Mesendoderm (in vitro differentiated cells): ENCODE measurements around the gene TGFBR2.

Source experiments
- DNase-seq: peaks from one replicate; pipeline ENCODE4 v3.0.0; 2013
- H2AK5ac ChIP-seq: 2 replicates; pipeline ENCODE4 v1.6.1; 2013; ENCODE audit warnings: low read length, inconsistent platforms
- H2BK120ac ChIP-seq: 2 replicates; pipeline ENCODE4 v1.6.1; 2013; ENCODE audit warnings: low read depth, mild to moderate bottlenecking, low read length, moderate library complexity, mixed read lengths
- H2BK15ac ChIP-seq: replicated peaks from 2 replicates; pipeline ENCODE4 v1.6.1; 2013; ENCODE audit warnings: low read depth, mild to moderate bottlenecking, moderate library complexity
- H2BK5ac ChIP-seq: 2 replicates; pipeline ENCODE4 v1.6.1; 2013; ENCODE audit warnings: low read length, inconsistent platforms
- H3K18ac ChIP-seq: 2 replicates; pipeline ENCODE4 v1.6.1; 2013; ENCODE audit warnings: mild to moderate bottlenecking, low read length, mixed read lengths
- H3K23ac ChIP-seq: one replicate; pipeline ENCODE4 v1.6.1; 2013; ENCODE audit warnings: low read length
- H3K27ac ChIP-seq: 2 replicates; pipeline ENCODE4 v1.5.1; 2013; ENCODE audit warnings: low read depth, mild to moderate bottlenecking, inconsistent platforms, low read length, moderate library complexity
- H3K27me3 ChIP-seq: 2 replicates; pipeline ENCODE4 v1.6.1; 2013; ENCODE audit warnings: low read length, control low read depth, mild to moderate bottlenecking, inconsistent platforms; ENCODE audit not compliant: insufficient read depth, poor library complexity
- H3K36me3 ChIP-seq: 2 replicates; pipeline ENCODE4 v1.6.1; 2013; ENCODE audit warnings: low read length, inconsistent platforms; ENCODE audit not compliant: control insufficient read depth, insufficient read depth
- H3K4ac ChIP-seq: one replicate; pipeline ENCODE4 v1.6.1; 2013; ENCODE audit warnings: low read depth, mild to moderate bottlenecking, low read length, moderate library complexity
- H3K4me1 ChIP-seq: 2 replicates; pipeline ENCODE4 v1.6.1; 2013; ENCODE audit warnings: low read depth, low read length, inconsistent platforms; ENCODE audit not compliant: control insufficient read depth
- H3K4me2 ChIP-seq: 2 replicates; pipeline ENCODE4 v1.6.1; 2013; ENCODE audit warnings: low read length
- H3K4me3 ChIP-seq: 2 replicates; pipeline ENCODE4 v1.5.1; 2013; ENCODE audit warnings: mild to moderate bottlenecking, low read length
- H3K56ac ChIP-seq: one replicate; pipeline ENCODE4 v1.6.1; 2013; ENCODE audit warnings: low read length
- H3K79me1 ChIP-seq: 2 replicates; pipeline ENCODE4 v1.6.1; 2013; ENCODE audit warnings: low read length, inconsistent platforms
- H3K79me2 ChIP-seq: 2 replicates; pipeline ENCODE4 v1.6.1; 2013; ENCODE audit warnings: mild to moderate bottlenecking, low read length; ENCODE audit not compliant: control insufficient read depth, insufficient read depth
- H3K9ac ChIP-seq: 2 replicates; pipeline ENCODE4 v1.6.1; 2013; ENCODE audit warnings: low read length, inconsistent platforms
- H4K5ac ChIP-seq: one replicate; pipeline ENCODE4 v1.6.1; 2013; ENCODE audit warnings: low read length
- H4K8ac ChIP-seq: one replicate; pipeline ENCODE4 v1.6.1; 2013; ENCODE audit warnings: low read depth, mild to moderate bottlenecking, control low read depth, low read length, moderate library complexity
- WGBS: extraction: QIAGEN DNeasy Blood & Tissue Kit; methylation state at CpG from one replicate; pipeline ENCODE4 v1.1.7; 2013; ENCODE audit warnings: low lambda C conversion rate, missing lambda C conversion rate; ENCODE audit not compliant: insufficient coverage; ENCODE audit errors: extremely low coverage; 5-methylcytosine and 5-hydroxymethylcytosine counted together

TGFBR2 gene

GRCh38 chr3:30672287-30672735, 65.9 kb downstream of the TGFBR2 start:
- no peak overlapping the region for H2BK5ac ChIP-seq
- no peaks in the 10 kb centered on the region for H3K27me3 ChIP-seq
- no peak overlapping the region for H4K5ac ChIP-seq
- no peak overlapping the region for H2BK15ac ChIP-seq
- no peak for DNase-seq
- H3K36me3 ChIP-seq, result peaks cover 11% of the 10 kb centered on the region
- no peak overlapping the region for H3K4me3 ChIP-seq
- H3K9ac ChIP-seq, result no peak overlapping the region
- peaks cover 3% of the 10 kb centered on the region for H3K4me1 ChIP-seq
- no peaks in the 10 kb centered on the region for H3K79me2 ChIP-seq
- no peak overlapping the region for H3K56ac ChIP-seq
- H3K27ac ChIP-seq, result no peak overlapping the region
- no peak overlapping the region for H3K18ac ChIP-seq
- H3K4me2 ChIP-seq, result no peak overlapping the region
- no peak overlapping the region for H3K4ac ChIP-seq
- H4K8ac ChIP-seq, result no peak overlapping the region
- no peak overlapping the region for H2BK120ac ChIP-seq
- no peaks in the 10 kb centered on the region for H3K79me1 ChIP-seq
- no peak overlapping the region for H2AK5ac ChIP-seq
- no peak overlapping the region for H3K23ac ChIP-seq
- WGBS, result no CpG with 5 or more reads among the region's 4 CpGs

- H3K18ac ChIP-seq, result no peak overlapping the region
- no peak for DNase-seq
- no peak overlapping the region for H3K56ac ChIP-seq
- no peak overlapping the region for H4K8ac ChIP-seq
- no peak overlapping the region for H2BK15ac ChIP-seq
- WGBS, result no CpG with 5 or more reads among the region's 4 CpGs
- no peak overlapping the region for H3K27ac ChIP-seq
- no peak overlapping the region for H2AK5ac ChIP-seq
- H3K79me1 ChIP-seq, result no peaks in the 10 kb centered on the region
- peaks cover 11% of the 10 kb centered on the region for H3K36me3 ChIP-seq
- H3K4me3 ChIP-seq, result no peak overlapping the region
- no peak overlapping the region for H3K4me2 ChIP-seq
- no peaks in the 10 kb centered on the region for H3K27me3 ChIP-seq
- H2BK120ac ChIP-seq, result no peak overlapping the region
- H2BK5ac ChIP-seq, result no peak overlapping the region
- no peak overlapping the region for H4K5ac ChIP-seq
- H3K4ac ChIP-seq, result no peak overlapping the region
- H3K79me2 ChIP-seq, result no peaks in the 10 kb centered on the region
- peaks cover 3% of the 10 kb centered on the region for H3K4me1 ChIP-seq
- H3K23ac ChIP-seq, result no peak overlapping the region
- no peak overlapping the region for H3K9ac ChIP-seq
Measured at GRCh38 chr3:30672959-30673358, 66.6 kb downstream of the TGFBR2 start.

- Histone ChIP-seq H2BK15ac (no peak overlapping the region), H3K36me3 (peaks cover 11% of the 10 kb centered on the region), H3K4me1 (no peaks in the 10 kb centered on the region), H3K4me2 (no peak overlapping the region), H3K18ac (no peak overlapping the region), H2BK5ac (no peak overlapping the region), H3K9ac (no peak overlapping the region), H4K5ac (no peak overlapping the region), H3K79me2 (no peaks in the 10 kb centered on the region), H2BK120ac (no peak overlapping the region), H3K56ac (no peak overlapping the region), H3K27me3 (no peaks in the 10 kb centered on the region), H3K27ac (no peak overlapping the region), H3K23ac (no peak overlapping the region), H3K4me3 (no peak overlapping the region), H4K8ac (no peak overlapping the region), H3K79me1 (no peaks in the 10 kb centered on the region), H2AK5ac (no peak overlapping the region), H3K4ac (no peak overlapping the region)
- no peak for DNase-seq
- no CpG with 5 or more reads among the region's 6 CpGs for WGBS
Measured at GRCh38 chr3:30673425-30674341, 67.3 kb downstream of the TGFBR2 start.

- Histone ChIP-seq H3K23ac (no peak overlapping the region), H3K4ac (no peak overlapping the region), H4K5ac (no peak overlapping the region), H3K18ac (no peak overlapping the region), H2BK5ac (no peak overlapping the region), H3K79me1 (no peaks in the 10 kb centered on the region), H3K4me1 (peaks cover 5% of the 10 kb centered on the region), H3K27me3 (no peaks in the 10 kb centered on the region), H2AK5ac (no peak overlapping the region), H3K36me3 (peaks cover 11% of the 10 kb centered on the region), H3K79me2 (no peaks in the 10 kb centered on the region), H2BK15ac (no peak overlapping the region), H2BK120ac (no peak overlapping the region), H3K4me2 (no peak overlapping the region), H3K56ac (no peak overlapping the region), H3K4me3 (no peak overlapping the region), H3K9ac (no peak overlapping the region), H4K8ac (no peak overlapping the region), H3K27ac (no peak overlapping the region)
- DNase-seq, result no peak
- no CpG with 5 or more reads among the region's 2 CpGs for WGBS
Measured at GRCh38 chr3:30675006-30675405, 68.6 kb downstream of the TGFBR2 start.

- H3K9ac ChIP-seq, result no peak overlapping the region
- no CpG with 5 or more reads among the region's 5 CpGs for WGBS
- no peak overlapping the region for H3K4ac ChIP-seq
- H3K4me3 ChIP-seq, result no peak overlapping the region
- H3K4me1 ChIP-seq, result peaks cover 5% of the 10 kb centered on the region
- DNase-seq, result no peak
- no peak overlapping the region for H2BK5ac ChIP-seq
- no peak overlapping the region for H4K5ac ChIP-seq
- no peaks in the 10 kb centered on the region for H3K79me1 ChIP-seq
- no peak overlapping the region for H3K56ac ChIP-seq
- no peak overlapping the region for H3K4me2 ChIP-seq
- H3K18ac ChIP-seq, result no peak overlapping the region
- H3K36me3 ChIP-seq, result peaks cover 11% of the 10 kb centered on the region
- H3K79me2 ChIP-seq, result no peaks in the 10 kb centered on the region
- H2AK5ac ChIP-seq, result no peak overlapping the region
- H3K23ac ChIP-seq, result no peak overlapping the region
- no peak overlapping the region for H2BK120ac ChIP-seq
- H4K8ac ChIP-seq, result no peak overlapping the region
- H3K27ac ChIP-seq, result no peak overlapping the region
- H2BK15ac ChIP-seq, result no peak overlapping the region
- H3K27me3 ChIP-seq, result no peaks in the 10 kb centered on the region
Measured at GRCh38 chr3:30675774-30676173, 69.4 kb downstream of the TGFBR2 start.
